Measurements from ENCODE around the gene CBX5.
"Not testable (repeated sequence)": the region's sequence is repeated elsewhere in the genome, so short reads cannot be mapped to it uniquely, and the experiment has no call there.

Gene CBX5

GRCh38 chr12:54279632-54280467 lies at the start of gene CBX5:
CBX5 (minus strand) TSS chr12:54280122; CDS start chr12:54257650, 22,472 bp downstream.
- peak; percentile 99 for DNase-seq

DNA sequence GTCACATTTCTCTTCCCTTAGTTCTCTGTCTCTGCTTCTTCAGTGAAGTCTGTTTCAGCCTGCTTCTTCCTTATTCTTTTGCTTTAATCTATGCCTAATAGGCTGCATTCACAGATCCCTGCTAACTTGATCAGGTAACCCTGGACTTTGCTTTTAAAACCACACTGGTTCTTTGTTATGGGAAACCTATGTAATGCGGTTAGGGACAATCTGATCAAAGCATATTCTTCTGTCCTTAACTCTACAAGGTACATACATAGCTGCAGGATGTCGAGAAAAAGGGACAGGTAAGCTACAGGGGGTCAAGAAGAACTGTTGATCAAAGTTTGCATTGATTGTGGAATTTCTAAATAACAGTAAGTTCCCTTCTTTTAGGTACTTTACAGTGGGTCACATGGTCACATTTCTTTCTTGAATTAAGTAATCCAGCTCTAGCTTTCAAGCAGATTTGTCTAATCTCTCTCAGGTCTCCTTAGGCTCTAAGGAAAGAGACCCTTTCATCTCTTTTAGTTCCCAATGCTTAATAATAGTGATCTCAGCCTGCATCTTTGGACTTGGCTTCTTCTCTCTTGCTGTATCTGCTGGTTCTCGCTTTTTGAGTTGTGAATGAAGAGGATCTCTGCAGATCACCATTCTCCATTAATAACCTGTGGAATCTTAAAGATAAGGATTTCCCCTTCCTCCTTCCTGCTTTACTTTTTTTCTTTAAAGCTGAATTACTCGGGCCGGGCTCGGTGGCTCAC lies 48.8 kb upstream of the CBX5 start:
- no peak for DNase-seq

- not testable (repeated sequence) for DNase-seq
Measured at GRCh38 chr12:54325442-54326109, 45.7 kb upstream of the CBX5 start.

DNA sequence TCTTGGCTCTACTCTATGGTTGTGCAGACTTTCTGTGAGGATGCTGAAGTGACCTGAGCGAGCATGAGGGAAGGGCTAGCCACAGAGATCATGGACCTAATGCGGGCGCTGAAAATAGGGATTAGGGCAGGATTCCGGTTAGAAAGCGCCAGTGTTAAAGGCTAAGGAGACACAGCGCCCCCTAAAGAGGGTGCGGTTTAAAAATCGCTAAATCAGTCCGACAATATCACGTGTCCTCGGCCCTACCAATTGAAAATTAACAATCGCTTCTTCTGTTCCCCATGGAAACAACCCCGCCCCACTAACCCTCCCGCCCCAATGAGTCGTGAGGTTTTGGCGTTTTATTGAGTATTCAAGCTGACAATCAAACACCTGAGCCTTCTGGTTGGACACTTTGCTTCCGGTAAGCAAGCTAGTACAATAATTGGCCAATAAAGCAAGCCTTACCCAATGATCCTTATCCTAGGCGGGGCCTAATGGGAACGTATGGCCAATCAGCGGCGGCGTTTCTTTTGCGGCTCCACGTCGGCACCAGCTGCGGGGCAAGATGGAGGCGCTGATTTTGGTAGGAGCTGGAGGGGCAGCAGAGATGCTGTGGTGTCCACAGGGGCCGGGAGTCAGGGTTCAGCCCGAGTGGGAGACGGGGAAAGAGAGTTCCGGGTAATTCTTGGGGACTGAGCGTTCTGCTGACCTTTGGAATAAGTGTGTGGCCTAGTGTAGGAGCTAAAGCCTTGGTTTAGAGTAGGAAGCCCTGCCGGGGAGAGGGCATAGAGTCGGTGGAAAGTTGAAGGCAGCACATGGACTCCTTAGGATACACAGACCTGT lies 44.9 kb upstream of the CBX5 start, which contains the start of gene COPZ1:
Gene COPZ1 (plus strand): TSS at position 515 of the 825 bp plus-strand sequence. CDS start 33 bp downstream, at position 548.
- DNase-seq = peak; percentile 99

DNA sequence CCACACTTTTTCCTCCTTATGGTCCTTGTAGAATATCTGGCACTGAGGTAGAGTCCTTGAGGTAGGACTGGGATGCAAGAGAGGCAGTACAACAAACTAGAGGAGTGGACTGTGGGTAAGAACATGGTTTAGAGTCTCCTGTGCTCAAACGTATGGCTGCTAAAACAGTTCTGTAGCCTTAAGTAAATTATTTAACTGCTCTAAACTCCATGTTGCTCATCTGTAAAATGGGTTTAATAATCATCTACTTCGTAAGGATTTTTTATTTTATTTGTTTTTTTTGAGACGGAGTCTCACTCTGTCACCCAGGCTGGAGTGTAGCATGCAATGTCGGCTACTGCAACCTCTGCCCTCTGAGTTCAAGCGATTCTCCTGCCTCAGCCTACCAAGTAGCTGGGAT lies 41.4 kb upstream of the CBX5 start:
- DNase-seq = no peak

DNA sequence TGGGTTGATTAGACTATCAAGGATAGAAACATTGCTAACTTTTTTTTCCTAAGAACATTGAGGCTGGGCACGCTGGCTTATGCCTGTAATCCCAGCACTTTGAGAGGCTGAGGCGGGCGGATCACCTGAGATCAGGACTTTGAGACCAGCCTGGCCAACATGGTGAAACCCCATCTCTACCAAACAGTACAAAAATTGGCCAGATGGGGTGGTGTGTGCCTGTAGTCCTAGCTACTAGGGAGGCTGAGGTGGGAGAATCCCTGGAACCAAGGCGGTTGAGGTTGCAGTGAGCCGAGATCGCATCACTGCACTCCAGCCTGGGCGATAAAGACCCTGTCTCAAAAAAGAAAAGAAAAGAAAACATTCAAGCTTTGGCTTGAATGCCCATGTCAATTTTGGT lies 32.4 kb upstream of the CBX5 start:
- DNase-seq = not testable (repeated sequence)

- DNase-seq = no peak
Measured at GRCh38 chr12:54311051-54311450, 31.1 kb upstream of the CBX5 start.

DNA sequence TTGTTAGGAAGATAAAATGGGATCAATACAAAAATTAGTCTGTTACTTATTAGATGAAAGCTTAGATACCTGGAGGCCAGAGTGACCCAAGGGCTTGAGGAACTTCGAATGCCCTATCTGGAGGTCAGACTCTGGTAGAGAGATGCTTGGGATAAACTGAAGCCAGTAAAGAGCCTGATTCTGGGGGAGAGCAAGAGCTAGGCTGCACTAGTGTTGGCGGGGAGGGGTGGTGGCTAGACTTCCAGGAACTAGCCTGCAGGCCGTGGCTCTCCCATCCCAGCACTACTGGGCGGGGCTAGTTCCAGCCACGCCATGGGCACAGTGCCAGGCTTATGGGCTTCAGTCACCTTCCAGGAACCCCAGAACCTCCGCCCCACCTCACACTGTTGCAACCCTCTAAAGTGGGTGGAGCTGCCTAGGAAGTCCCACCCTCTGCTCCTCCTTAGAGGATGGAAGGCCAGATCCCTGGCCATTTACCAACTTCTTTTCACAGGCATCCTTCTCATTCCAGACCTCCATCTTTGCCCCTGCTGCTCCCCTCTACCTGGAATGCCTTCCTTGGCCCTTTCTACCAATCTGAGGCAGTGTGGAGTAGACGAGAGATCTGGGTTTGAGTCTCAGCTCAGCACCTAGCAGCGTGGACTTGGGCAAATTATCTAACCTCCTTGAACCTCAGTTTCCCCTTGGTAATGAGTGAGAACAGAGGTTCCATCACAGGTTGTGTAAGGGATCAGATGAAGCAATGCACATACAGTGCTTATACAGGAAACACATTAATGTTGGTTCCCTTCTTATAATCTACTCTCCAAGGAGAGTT lies 27.2 kb upstream of the CBX5 start:
- peak; percentile 35 for DNase-seq

DNA sequence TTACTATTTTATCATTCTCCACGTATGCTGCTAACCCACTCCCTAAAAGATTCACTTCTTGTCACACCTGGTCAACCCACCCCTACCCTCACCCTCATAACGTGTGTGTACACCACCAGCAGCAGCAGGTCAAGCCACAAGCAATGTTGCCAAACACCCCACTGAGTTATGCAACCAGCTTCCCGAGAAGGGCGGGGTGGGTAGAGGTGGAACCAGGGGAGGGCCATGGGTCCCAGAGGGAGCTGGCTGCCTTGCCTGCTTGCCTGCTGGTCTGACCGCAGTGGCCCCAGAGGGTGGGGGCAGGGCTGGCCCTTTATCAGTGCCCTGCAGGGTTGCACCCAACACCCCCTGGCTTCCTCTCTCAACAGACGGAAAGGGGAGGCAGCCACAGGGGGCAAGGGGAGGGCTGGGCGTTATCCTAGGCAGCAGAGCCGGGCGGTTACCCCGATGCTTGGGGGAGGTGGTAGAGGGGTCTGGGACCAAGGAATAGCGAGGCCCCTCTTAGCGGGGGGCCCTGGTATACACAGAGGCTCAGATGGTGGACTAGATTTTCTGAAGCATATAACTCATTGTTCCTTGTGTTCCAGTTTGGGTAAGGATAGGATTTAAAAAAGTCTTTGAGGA lies 24.4 kb upstream of the CBX5 start:
- DNase-seq = no peak

DNA sequence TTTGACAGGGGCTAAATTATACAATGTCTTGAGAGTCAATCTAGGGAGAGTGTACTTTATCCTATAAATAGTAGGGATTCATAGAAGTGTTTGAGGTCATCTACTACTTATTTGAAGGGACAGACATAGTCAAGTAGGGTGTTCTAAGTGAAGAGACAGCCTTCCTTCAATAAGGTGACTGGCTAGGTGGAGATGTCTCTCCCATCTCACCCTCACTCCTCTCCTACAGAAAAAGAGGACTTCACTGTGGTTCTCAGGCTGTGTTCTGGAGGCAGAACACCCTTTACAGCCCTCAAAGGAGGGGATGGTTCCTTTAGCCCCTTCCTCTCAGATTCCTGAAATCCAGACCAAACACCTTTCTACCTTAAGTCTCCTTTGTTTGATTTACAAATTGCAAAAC lies 23.7 kb upstream of the CBX5 start:
- no peak for DNase-seq

DNA sequence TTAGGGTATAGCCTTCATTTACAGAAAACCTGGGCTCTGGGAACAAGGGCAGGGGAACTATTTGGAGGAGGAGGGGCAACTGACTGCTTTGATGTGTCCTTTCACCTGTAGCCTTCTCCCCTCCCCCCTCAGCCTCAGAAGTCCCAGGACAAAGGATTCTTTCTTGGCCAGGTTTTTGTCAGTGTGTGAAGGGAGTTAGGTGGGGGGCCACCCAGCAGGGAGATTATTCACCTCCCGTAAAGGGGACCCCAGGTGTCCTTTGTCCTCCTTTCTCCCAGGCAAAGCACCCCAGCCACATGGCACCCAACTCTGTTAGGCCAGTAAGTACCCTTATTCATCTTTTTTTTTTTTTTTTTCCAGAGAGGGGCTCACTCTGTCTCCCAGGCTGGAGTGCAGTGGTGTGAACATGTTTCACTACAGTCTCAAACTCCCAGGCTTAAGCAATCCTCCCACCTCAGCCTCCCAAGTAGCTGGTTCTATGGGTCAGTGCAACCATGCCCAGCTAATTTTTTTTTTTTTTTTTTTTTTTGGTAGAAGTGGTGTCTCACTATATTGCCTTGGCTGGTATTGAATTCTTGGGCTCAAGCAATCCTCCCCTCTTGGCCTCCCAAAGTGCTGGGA lies 21.6 kb upstream of the CBX5 start:
- DNase-seq = no peak

DNA sequence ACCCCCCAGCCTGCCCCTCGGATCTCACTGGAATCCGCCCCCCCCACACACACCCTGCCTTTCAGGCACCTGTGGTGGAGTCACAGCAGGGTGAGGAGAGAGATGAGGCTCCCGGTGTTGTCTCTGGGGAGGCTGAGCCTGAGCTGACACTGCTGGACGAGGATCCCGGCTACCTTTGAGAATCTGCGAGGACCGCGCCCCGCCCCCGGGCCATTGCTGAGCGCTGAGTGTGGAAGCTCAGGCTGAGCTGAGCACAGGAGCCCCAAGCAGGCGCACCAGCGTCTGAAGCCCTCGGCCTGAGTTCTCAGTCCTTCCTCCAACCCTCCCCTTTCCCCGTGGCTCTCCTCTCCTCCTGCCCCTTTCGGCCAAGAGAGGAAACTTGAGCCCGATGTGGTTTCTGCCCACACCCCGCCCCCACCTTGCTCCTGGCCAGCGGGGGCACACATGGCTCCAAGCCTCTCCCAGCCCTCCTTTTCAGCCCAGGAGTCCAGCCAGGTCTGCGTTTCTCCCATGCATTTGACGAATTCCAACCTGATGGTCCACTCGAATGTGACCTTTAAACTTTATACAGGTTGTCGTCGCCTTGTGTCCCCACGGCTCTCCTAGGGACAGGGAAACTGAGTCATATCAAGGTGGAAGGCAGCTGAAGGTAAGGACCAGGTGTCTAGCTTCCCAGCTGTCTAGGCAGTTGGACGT lies 21.0 kb upstream of the CBX5 start, which contains the start of gene NFE2:
Gene NFE2 (minus strand): TSS at position 284 of the 696 bp plus-strand sequence. CDS start 5,767 bp downstream, outside the sequence.
- DNase-seq = no peak

GRCh38 chr12:54300225-54300731 lies 20.4 kb upstream of the CBX5 start:
- no peak for DNase-seq

DNA sequence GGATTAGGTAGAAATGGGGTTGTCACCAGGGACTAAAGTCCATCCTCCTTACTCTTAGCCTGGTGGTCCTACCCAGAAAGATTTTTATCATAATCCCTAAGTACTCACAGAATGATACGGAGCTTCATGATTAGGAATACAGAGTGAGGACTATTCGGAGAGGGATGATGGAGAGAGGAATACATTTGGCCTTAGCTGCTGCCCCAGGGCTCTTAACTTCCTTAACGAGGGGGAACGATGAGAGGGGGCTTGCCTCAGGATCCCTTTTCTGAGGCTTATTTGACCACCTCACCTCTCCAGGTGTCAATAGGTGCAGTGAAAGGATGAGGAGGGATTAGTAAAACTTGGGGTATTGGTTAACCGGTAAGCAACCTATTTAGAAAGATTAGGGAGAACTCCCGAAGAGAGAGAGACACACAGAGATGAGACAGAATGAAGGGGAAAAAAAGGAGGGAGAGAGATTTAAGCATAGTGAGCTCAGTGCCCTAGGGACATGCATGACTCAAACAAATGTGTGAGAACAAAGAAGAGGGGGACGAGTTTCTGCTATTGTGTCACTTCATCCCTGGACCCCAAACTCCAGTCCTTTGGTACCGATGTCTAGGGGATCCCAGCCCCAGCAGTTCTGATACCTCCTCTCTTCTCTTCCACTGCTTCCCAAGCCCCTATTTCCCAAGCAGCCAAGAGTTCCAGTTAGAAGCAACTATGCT lies 19.7 kb upstream of the CBX5 start:
- DNase-seq = no peak

DNA sequence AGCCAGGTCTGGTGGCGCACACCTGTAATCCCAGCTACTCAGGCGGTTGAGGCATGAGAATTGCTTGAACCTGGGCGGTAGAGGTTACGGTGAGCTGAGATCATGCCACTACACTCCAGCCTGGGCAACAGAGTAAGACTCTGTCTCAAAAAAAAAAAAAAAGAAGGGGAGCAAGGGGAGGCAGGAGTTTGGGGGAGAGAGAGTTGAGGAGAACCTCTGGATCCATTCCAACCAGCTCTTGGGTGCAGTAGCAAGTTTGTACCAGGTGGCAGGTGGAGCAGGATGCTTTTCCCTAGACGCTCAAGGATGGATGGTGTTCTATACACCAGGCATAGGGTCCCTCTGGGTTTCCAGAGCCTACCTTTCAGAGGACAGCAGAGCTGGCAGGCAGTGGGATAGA lies 19.0 kb upstream of the CBX5 start:
- no peak for DNase-seq

DNA sequence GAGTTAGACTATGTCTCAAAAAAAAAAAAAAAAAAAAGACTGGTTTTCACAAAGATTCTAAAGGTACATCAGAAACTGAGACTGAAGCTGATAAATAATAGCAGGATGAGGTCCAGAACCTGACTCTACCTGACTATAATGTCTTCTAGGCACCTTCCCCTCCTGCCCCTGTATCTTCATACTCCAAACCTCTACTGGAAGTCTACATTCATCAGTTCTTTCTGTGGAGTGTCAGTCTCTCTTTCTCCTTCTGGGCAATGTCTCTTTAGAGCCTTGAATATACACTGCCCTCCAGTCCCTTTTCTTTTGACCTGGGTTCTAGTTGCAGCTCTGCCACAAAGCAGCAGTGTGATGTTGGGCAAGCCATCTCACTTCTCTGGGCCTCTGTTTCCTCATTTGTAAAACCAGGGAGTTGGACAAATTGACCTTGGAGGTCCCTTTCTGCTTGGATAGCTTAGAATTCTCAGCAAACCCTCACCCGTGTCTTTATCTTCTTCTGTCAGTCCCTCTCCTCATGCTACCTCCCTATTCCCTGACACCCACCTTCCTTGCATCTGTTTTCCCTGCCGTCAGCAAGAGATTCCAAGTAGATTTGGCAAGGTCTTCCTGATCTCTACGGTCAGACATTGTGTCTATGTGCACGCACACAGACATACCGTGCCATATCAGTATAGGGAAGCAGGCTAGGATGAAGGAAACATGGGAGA lies 16.6 kb upstream of the CBX5 start:
- DNase-seq = no peak

GRCh38 chr12:54294953-54295566 lies 15.1 kb upstream of the CBX5 start:
- no peak for DNase-seq
